ENCODE data around the gene SNRNP70. TPM values are rescaled to one million over a fixed set of nuclear protein-coding genes. Genes with fewer than 3 reads are reported as not detected.

The SNRNP70 gene
- total and polyA plus RNA-seq, 2 donors (not counting 3 experiments of a cell fraction or from before 2014, with no cell fraction given) = 215 to 300 TPM

GRCh38 chr19:49059053-49059452, 26.2 kb upstream of the SNRNP70 start:
- dilution Hi-C loops (cut with MboI; ENCODE audit: extremely low pct_ligation_motif_present, low sequenced_read_pairs) (no loop called here), intact Hi-C loops (cut with micrococcal nuclease) (no loop called here)
- H3K27me3 ChIP-seq (ENCODE audit: control insufficient read depth in 2 of 2, insufficient read depth in 2 of 2, low read length in 2 of 2) = peaks cover 3 to 5% of the 10 kb centered on the region in 2 experiments
- H3K4me1 ChIP-seq (ENCODE audit: control insufficient read depth, extremely low read depth, insufficient read depth, low read length) = peaks cover 11% of the 10 kb centered on the region
- CTCF ChIA-PET = interaction anchor here (1.0 to 1.3 kb wide), 3 partner anchors 9 to 59 kb away, joined by 3 to 4 read pairs (median 3); no protein-coding TSS in a partner anchor
- no peaks in the 10 kb centered on the region for H4K20me1 ChIP-seq (replicated peaks; ENCODE audit: control insufficient read depth, extremely low read depth, insufficient read depth, low read length)
- H3K79me2 ChIP-seq (ENCODE audit: control insufficient read depth, insufficient read depth, low read length) = no peaks in the 10 kb centered on the region
- H3K9ac ChIP-seq (replicated peaks; ENCODE audit: extremely low read depth, insufficient read depth, low read length) = no peak overlapping the region
- BruUV-seq (replicated peaks) = no TSS peak
- FAIRE-seq (no peak), DNase-seq (ENCODE audit: low read depth, low spot score) (no peak)
- no peaks in the 10 kb centered on the region for H3K9me3 ChIP-seq (replicated peaks; ENCODE audit: control insufficient read depth, insufficient read depth, low read length)
- no peaks in the 10 kb centered on the region for H3K36me3 ChIP-seq (ENCODE audit: control insufficient read depth in 2 of 2, extremely low read depth in 1 of 2, insufficient read depth in 2 of 2, low read length in 2 of 2)
- no peak overlapping the region for H3K27ac ChIP-seq (ENCODE audit: insufficient read depth, low read depth, low read length)
- TF ChIP-seq MAX (IDR thresholded peaks at IDR 0.05; ENCODE audit: insufficient read depth, insufficient read length) (no peak), POLR2A (IDR thresholded peaks at IDR 0.05; ENCODE audit: low read depth, low read length) (no peak), FOS (IDR thresholded peaks at IDR 0.05; ENCODE audit: borderline replicate concordance, insufficient read depth, low read length) (no peak), GATA2 (IDR thresholded peaks at IDR 0.05; ENCODE audit: insufficient read depth, insufficient read length, low read depth, low read length) (no peak), JUN (IDR thresholded peaks at IDR 0.05; ENCODE audit: borderline replicate concordance, insufficient read depth, insufficient read length, low read depth) (no peak), EZH2 (IDR thresholded peaks at IDR 0.05; ENCODE audit: borderline replicate concordance, low read depth, low read length, severe bottlenecking) (no peak), POLR2AphosphoS5 (IDR thresholded peaks at IDR 0.05; ENCODE audit: insufficient read depth, low read depth, low read length) (no peak), CTCF (IDR thresholded peaks at IDR 0.05; ENCODE audit: extremely low read depth in 1 of 2, insufficient read depth in 1 of 2, low read depth in 1 of 2, low read length in 2 of 2) (no peak), MYC (IDR thresholded peaks at IDR 0.05; ENCODE audit: low read depth, low read length) (no peak)
- H3K4me3 ChIP-seq (replicated peaks in 1 of 3; ENCODE audit: insufficient read depth in 1 of 3, low read depth in 1 of 3, low read length in 3 of 3) = no peak overlapping the region
- H3K4me2 ChIP-seq (ENCODE audit: insufficient read depth, low read length) = no peak overlapping the region
- no peak overlapping the region for H2AFZ ChIP-seq (ENCODE audit: low read depth, low read length)
- H3K9me1 ChIP-seq (replicated peaks; ENCODE audit: control insufficient read depth, extremely low read depth, insufficient read depth, low read length) = no peaks in the 10 kb centered on the region
- POLR2A ChIA-PET = no interaction called here
